ENCODE results near the gene RAET1L. TPM values are rescaled to one million over a fixed set of nuclear protein-coding genes. Genes with fewer than 3 reads are reported as not detected.
A peak's percentile ranks its signal among the peaks of the same experiment; 100 is the strongest.
"Not testable (repeated sequence)": the region's sequence is repeated elsewhere in the genome, so short reads cannot be mapped to it uniquely, and the experiment has no call there.

The RAET1L gene
- total RNA-seq, 1 donor from 2014 or later = 3.1 TPM

DNA sequence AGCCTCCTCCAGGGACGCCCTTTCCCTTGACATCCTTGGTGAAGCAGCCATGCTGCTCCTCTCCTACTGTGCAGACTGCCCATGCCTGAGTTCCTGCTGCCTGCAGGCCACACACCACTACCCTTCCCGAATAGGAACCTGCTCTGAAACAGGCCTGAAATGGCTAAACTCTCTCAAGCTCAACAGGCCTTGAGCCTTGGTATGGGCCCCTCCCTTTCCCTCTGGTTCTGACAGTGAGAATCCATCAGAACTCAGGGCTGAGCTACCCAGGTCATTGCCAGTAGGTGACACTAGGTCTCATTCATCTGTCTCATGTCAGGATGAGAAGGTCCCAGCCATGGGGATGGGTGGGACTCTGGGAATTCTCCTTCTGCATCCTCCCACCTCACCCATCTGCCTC is 25.7 kb downstream of the RAET1L start:
- TF ChIP-seq, protein P1, sequence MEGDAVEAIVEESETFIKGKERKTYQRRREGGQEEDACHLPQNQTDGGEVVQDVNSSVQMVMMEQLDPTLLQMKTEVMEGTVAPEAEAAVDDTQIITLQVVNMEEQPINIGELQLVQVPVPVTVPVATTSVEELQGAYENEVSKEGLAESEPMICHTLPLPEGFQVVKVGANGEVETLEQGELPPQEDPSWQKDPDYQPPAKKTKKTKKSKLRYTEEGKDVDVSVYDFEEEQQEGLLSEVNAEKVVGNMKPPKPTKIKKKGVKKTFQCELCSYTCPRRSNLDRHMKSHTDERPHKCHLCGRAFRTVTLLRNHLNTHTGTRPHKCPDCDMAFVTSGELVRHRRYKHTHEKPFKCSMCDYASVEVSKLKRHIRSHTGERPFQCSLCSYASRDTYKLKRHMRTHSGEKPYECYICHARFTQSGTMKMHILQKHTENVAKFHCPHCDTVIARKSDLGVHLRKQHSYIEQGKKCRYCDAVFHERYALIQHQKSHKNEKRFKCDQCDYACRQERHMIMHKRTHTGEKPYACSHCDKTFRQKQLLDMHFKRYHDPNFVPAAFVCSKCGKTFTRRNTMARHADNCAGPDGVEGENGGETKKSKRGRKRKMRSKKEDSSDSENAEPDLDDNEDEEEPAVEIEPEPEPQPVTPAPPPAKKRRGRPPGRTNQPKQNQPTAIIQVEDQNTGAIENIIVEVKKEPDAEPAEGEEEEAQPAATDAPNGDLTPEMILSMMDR (conservative IDR thresholded peaks at IDR 0.05; ENCODE audit: low read depth, low read length) = no peak
- H3K4me3 ChIP-seq (ENCODE audit: low read depth, low read length) = no peak overlapping the region
- no peak for DNase-seq (ENCODE audit: low read depth)

DNA sequence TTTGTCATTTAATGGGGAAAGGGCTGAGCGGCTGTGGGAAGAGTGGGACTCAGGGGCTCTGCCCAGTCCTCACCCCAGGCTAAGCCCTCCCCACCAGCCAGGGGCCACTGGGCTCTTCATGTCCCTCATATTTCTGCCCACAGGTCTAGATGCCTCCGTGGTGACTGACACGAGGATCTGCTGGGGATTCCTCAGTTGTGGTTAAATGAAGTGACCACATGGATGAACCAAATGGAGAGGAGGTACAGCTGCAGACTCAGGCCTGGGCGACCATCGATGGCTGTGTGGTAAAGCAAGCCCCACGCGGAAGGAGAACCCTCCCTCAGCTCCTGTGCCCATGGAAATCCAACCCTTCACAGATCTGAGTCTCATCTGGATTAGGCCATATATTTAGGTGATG is 29.4 kb downstream of the RAET1L start:
- H3K4me3 ChIP-seq (ENCODE audit: low read depth, low read length) = no peak overlapping the region
- no peak for DNase-seq (ENCODE audit: low read depth)
- TF ChIP-seq, protein P1 (conservative IDR thresholded peaks at IDR 0.05; ENCODE audit: low read depth, low read length) = no peak

DNA sequence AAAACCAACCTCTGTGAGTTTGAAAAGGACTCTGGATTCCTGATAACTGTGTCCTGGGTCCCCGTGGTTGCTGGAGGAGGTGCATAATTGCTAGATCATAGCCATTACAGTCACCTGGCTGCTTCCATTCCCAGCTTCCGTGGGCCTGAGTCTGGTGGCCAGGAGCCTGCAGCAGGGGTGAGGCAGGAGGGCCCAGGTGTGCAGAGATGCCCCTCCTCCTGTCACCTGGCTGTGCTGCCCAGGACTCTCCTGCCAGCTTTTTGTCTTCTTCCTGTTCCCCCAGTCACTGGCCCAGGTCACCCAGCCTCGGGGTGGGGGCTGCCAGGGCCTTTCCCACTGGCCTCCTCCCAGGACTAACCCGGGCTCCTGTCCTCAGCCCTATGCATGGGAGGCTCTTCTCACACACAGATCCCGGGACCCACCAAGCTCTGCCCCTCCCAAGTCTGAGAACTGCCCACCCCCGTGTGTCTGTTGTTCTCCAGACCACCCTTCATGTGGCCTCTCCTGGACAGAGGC is 30.0 kb downstream of the RAET1L start:
- TF ChIP-seq, protein P1 (conservative IDR thresholded peaks at IDR 0.05; ENCODE audit: low read depth, low read length) = no peak
- DNase-seq (ENCODE audit: low read depth) = no peak
- H3K4me3 ChIP-seq (ENCODE audit: low read depth, low read length) = no peak overlapping the region

DNA sequence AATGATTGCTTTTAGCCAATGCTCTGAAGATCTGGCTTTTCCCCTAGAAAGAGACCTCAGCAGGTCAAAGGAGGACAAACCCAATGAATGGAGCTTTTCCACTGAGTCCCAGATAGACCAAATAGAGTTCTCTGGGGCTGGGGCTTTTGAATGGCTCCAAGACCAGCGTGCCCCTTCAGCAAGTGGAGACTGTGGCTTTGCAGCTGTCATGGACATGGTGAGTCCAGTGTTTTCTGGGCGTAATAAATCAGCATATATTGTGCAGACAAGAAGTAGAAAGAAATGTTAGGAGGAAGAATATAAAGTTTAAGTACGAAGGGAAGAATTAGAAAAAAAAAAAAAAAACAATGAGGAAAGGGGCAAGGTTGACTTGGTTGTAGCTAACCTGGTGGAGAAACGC is 33.5 kb downstream of the RAET1L start:
- no peak for DNase-seq (ENCODE audit: low read depth)
- TF ChIP-seq, protein P1 (conservative IDR thresholded peaks at IDR 0.05; ENCODE audit: low read depth, low read length) = no peak
- no peak overlapping the region for H3K4me3 ChIP-seq (ENCODE audit: low read depth, low read length)

DNA sequence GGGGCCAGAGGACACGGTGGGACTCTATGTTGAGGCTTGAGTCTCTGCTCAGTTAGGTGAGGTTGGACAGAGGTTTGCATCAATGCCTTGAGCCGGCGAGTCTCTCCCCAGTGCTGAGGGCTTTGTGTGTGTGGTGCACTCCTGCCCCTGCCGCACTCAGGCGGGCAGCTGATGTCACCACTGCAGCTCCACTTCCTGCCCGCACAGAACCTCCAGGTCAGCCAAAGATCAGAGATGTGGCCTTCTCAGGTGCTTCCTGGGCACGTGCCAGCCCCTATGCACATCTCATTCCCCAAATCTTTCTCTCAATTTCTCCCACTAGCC is 33.9 kb downstream of the RAET1L start:
- not testable (repeated sequence) for H3K4me3 ChIP-seq (ENCODE audit: low read depth, low read length); DNase-seq (ENCODE audit: low read depth)

DNA sequence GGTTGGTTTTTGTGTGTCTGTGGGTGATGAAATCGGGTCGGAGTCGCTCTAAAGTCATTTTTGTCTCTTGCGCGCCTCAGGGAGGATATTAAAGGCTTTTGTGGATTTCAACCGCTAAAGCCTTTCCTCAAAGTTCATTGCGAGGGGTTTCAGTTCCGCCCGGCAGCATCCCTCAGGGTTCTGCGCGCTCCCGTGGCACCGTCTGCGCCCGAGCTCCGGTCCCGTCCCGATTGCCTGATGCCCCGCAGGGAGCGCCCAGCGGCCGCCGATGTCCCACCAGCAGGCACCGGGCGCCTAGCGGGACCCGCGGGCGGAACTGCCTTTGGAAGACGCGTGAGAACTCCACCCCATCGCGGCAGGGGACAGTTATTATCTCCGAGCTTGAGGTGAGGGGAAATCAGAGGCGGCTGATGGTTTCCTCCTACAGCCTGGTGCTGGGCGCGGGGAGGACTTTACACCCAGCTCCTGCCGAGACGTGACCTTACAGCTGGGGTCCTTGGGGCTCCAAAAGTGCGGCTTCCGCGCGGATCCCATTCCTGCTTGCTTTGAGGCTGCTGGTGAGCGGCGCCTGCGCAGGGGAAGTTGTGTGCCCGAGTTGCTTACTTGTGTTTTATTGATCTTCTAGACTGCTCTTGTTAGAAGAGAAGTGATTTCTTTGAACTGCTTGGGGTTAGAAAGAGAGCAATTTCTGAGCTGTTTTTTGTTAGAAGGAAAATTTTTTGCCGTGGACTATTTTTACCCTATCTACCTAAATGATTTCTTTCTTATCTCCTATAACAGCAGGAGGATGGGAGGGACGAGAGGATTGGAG is 34.5 kb downstream of the RAET1L start:
- peak overlapping the region; percentile 31 for H3K4me3 ChIP-seq (ENCODE audit: low read depth, low read length)
- DNase-seq (ENCODE audit: low read depth) = no peak
- TF ChIP-seq, protein P1 (conservative IDR thresholded peaks at IDR 0.05; ENCODE audit: low read depth, low read length) = no peak

DNA sequence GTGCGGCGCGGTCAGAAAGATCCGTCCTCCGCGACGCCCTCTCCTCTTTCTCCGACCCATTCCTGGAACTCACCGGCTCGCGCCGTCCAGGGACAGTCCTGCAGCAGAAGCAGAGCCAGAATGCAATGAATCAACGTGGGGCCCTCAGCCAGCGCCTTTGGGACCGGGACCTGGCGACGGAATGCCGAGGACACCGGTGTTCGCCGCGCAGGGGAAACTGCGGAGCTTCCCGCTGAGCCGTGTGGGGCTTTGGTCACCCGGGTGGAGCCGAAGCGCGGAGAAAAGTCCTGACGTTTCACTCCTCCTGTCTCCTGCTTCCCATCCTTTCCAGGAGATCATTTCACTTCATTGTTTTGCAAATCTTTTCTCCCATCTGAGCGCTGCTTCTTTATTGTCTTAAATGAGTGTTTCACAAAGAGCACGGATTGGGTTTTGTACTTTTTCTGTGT is 35.1 kb downstream of the RAET1L start:
- no peak for DNase-seq (ENCODE audit: low read depth)
- no peak overlapping the region for H3K4me3 ChIP-seq (ENCODE audit: low read depth, low read length)
- TF ChIP-seq, protein P1 (conservative IDR thresholded peaks at IDR 0.05; ENCODE audit: low read depth, low read length) = no peak

Data from epithelial cell of proximal tubule (primary cell).